ENCODE results near the gene PTPN21. TPM values are rescaled to one million over a fixed set of nuclear protein-coding genes. Genes with fewer than 3 reads are reported as not detected.

PTPN21 gene
- total and polyA plus RNA-seq, 4 donors = 11.8 to 20.6 (median 18.4) TPM

DNA sequence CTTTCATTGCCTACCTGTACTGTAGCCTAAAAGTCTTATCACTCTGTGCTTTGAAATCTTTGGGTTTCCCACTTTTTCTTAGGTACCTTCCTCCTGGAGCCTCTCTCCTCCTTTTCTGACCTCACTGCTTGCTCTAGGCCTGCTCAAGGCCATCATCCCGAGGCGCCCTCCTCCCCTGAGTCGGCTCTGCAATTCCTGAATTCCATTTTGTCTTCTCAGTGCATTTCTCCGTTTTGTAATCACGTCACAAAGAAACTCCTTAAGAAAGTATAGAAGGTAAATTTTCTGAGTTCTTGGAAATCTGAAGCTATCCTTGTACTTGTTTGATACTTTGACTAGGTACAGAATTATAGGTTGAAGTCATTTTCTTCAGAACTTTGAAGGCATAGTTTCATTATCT is 33.3 kb upstream of the PTPN21 start:
- Histone ChIP-seq H3K36me3 (ENCODE audit: control insufficient read depth, insufficient read depth, low read length) (peaks cover 42% of the 10 kb centered on the region), H3K4me1 (ENCODE audit: control insufficient read depth, insufficient read depth, low read length) (no peaks in the 10 kb centered on the region)
- WGBS (ENCODE audit: insufficient coverage) = 100% methylated on average over 3 of the region's 5 CpGs

DNA sequence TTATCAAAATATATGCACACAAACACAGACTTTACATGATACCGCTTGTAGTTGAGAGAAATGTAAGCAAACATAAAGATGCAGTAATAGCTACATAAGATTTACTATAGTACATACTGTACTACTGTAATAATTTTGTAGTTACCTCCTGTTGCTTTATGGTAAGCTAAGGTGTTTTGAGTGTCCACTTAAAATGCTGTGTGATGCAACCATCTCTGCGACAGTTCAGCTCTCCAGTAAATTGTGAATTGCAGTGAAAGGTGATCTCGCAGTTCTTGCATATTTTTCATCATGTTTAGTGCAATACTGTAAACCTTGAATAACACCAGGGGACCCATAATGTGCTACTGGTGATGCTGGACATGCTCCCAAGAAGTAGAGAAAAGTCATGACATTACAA is 29.6 kb upstream of the PTPN21 start:
- WGBS (ENCODE audit: insufficient coverage) = no CpG with 5 or more reads among the region's 3 CpGs
- no peak for DNase-seq (ENCODE audit: low read depth in 4 of 6, low spot score in 6 of 6)

More for the DNA sequence above, 33.3 kb upstream of the PTPN21 start:
- H3K27ac ChIP-seq (ENCODE audit: low read depth, low read length) = no peak overlapping the region
- no peak for DNase-seq (ENCODE audit: low read depth in 4 of 6, low spot score in 6 of 6)
- no peaks in the 10 kb centered on the region for H3K9me3 ChIP-seq (ENCODE audit: control insufficient read depth, insufficient read depth, low read length)
- H3K27me3 ChIP-seq (ENCODE audit: control insufficient read depth, insufficient read depth, low read length) = no peaks in the 10 kb centered on the region
- no peak overlapping the region for H3K4me3 ChIP-seq (ENCODE audit: low read depth, low read length)

DNA sequence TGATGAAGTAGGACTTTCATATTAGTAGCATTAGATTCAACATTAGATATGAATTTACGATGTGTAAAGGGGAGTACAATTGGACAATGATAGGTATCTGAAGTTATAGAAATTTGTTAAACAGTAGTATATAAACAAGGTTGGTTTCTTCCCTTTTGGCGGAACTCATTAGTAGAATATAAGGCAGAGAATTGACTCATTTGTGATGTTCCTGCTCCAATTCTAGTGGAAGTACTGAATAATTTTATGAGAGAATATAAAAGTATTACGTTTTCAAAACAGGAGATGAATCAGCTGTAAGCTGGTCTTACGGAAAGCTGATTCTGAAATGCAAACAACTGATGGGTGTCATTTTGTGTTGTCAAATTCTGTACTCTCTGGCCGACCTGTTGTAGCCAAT is 21.4 kb upstream of the PTPN21 start:
- Histone ChIP-seq H3K4me3 (ENCODE audit: low read depth, low read length) (no peak overlapping the region), H3K27me3 (ENCODE audit: control insufficient read depth, insufficient read depth, low read length) (no peaks in the 10 kb centered on the region), H3K27ac (ENCODE audit: low read depth, low read length) (no peak overlapping the region), H3K9me3 (ENCODE audit: control insufficient read depth, insufficient read depth, low read length) (no peaks in the 10 kb centered on the region), H3K4me1 (ENCODE audit: control insufficient read depth, insufficient read depth, low read length) (no peaks in the 10 kb centered on the region), H3K36me3 (ENCODE audit: control insufficient read depth, insufficient read depth, low read length) (peaks cover 67% of the 10 kb centered on the region)
- WGBS (ENCODE audit: insufficient coverage) = 100% methylated on average over 4 of the region's 5 CpGs
- no peak for DNase-seq (ENCODE audit: low read depth in 4 of 6, low spot score in 6 of 6)

More for the DNA sequence above, 29.6 kb upstream of the PTPN21 start:
- peaks cover 37% of the 10 kb centered on the region for H3K36me3 ChIP-seq (ENCODE audit: control insufficient read depth, insufficient read depth, low read length)
- no peaks in the 10 kb centered on the region for H3K4me1 ChIP-seq (ENCODE audit: control insufficient read depth, insufficient read depth, low read length)
- H3K27me3 ChIP-seq (ENCODE audit: control insufficient read depth, insufficient read depth, low read length) = no peaks in the 10 kb centered on the region
- no peak overlapping the region for H3K27ac ChIP-seq (ENCODE audit: low read depth, low read length)
- H3K9me3 ChIP-seq (ENCODE audit: control insufficient read depth, insufficient read depth, low read length) = no peaks in the 10 kb centered on the region
- H3K4me3 ChIP-seq (ENCODE audit: low read depth, low read length) = no peak overlapping the region

DNA sequence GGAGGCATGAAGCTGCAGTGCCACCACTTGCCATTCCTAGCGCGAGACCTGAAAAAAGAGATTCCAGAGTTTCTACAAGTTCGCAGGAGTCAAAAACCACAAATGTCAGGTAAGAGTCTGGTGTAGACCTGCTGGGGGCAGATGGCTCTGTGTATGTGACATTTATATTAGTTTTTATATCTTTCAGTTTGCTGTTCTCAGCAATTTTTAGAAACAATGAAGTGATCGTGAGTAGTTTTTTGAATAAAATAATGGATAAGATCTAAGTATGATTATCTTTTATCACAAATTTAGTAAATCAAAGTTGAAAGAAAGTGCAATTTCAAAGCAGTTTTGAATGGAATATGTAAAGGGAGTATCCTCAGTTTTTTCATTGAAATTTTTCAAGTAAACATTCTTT is 17.3 kb upstream of the PTPN21 start:
- H3K27me3 ChIP-seq (ENCODE audit: control insufficient read depth, insufficient read depth, low read length) = no peaks in the 10 kb centered on the region
- H3K36me3 ChIP-seq (ENCODE audit: control insufficient read depth, insufficient read depth, low read length) = peaks cover 58% of the 10 kb centered on the region
- H3K27ac ChIP-seq (ENCODE audit: low read depth, low read length) = no peak overlapping the region
- 100% methylated on average over 1 of the region's 4 CpGs for WGBS (ENCODE audit: insufficient coverage)
- no peak for DNase-seq (ENCODE audit: low read depth in 4 of 6, low spot score in 6 of 6)
- H3K9me3 ChIP-seq (ENCODE audit: control insufficient read depth, insufficient read depth, low read length) = no peaks in the 10 kb centered on the region
- no peak overlapping the region for H3K4me3 ChIP-seq (ENCODE audit: low read depth, low read length)
- no peaks in the 10 kb centered on the region for H3K4me1 ChIP-seq (ENCODE audit: control insufficient read depth, insufficient read depth, low read length)

DNA sequence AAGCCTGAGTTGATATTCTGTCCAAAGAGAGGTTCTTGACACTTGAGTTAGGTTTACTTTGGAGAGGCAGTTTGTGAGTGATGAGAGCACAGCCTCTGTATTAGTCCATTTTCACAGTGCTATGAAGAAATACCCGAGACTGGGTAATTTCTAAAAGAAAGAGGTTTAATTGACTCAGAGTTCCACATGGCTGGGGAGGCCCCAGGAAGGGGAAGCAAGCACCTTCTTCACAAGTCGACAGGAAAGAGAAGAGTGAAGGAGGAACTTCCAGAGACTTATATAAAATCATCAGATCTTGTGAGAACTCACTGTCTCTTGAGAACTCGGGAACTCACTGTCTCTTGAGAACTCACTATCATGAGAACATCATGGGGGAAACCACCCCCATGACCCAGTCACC is 13.4 kb upstream of the PTPN21 start:
- WGBS (ENCODE audit: insufficient coverage) = 50% methylated on average over 1 of the region's 3 CpGs
- Histone ChIP-seq H3K36me3 (ENCODE audit: control insufficient read depth, insufficient read depth, low read length) (peaks cover 29% of the 10 kb centered on the region), H3K4me1 (ENCODE audit: control insufficient read depth, insufficient read depth, low read length) (peaks cover 3% of the 10 kb centered on the region), H3K27me3 (ENCODE audit: control insufficient read depth, insufficient read depth, low read length) (no peaks in the 10 kb centered on the region), H3K27ac (ENCODE audit: low read depth, low read length) (no peak overlapping the region), H3K9me3 (ENCODE audit: control insufficient read depth, insufficient read depth, low read length) (no peaks in the 10 kb centered on the region), H3K4me3 (ENCODE audit: low read depth, low read length) (no peak overlapping the region)
- DNase-seq (ENCODE audit: low read depth in 4 of 6, low spot score in 6 of 6) = no peak

DNA sequence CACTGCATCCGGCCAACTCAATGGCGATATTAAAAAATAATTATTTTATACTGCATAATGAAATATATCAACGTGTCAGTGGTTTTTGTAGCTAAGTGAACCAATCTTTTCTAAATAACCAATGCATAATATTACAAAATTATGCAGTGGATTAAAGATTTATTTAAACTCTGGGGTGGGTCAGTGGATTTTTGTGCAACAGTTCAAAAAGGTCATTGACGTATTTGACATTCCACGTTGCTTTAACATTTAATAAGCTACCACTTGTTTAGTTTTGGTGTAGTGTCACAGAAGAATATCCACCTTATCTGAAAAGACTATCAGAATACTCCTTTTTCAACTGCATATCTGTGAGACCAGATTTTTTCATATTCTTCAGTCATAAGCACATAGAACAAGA is 10.6 kb upstream of the PTPN21 start:
- no peaks in the 10 kb centered on the region for H3K9me3 ChIP-seq (ENCODE audit: control insufficient read depth, insufficient read depth, low read length)
- H3K27ac ChIP-seq (ENCODE audit: low read depth, low read length) = no peak overlapping the region
- no CpG with 5 or more reads among the region's 5 CpGs for WGBS (ENCODE audit: insufficient coverage)
- peaks cover 8% of the 10 kb centered on the region for H3K4me1 ChIP-seq (ENCODE audit: control insufficient read depth, insufficient read depth, low read length)
- peaks cover 14% of the 10 kb centered on the region for H3K36me3 ChIP-seq (ENCODE audit: control insufficient read depth, insufficient read depth, low read length)
- no peak overlapping the region for H3K4me3 ChIP-seq (ENCODE audit: low read depth, low read length)
- H3K27me3 ChIP-seq (ENCODE audit: control insufficient read depth, insufficient read depth, low read length) = no peaks in the 10 kb centered on the region
- no peak for DNase-seq (ENCODE audit: low read depth in 4 of 6, low spot score in 6 of 6)

DNA sequence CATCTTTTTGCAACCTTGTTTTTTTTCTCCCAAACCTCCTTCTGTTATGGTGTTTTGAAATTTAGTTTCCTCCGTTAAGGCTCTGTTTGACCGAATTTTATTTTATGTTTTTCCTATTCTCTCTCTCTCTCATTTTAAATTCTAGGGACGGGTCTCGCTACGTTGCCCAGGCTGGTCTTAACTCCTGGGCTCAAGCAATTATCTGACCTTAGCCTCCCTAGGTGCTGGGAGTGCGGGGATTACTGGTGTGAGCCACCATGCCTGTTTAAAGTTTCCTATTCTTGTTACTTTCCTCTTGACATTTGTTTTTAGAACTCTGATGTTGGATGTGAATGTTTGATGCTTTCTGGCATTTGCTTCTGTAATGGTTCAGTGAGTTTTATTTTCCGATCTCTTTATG is 9.0 kb upstream of the PTPN21 start:
- Histone ChIP-seq H3K36me3 (ENCODE audit: control insufficient read depth, insufficient read depth, low read length) (peaks cover 6% of the 10 kb centered on the region), H3K9me3 (ENCODE audit: control insufficient read depth, insufficient read depth, low read length) (no peaks in the 10 kb centered on the region), H3K27ac (ENCODE audit: low read depth, low read length) (peak overlapping the region; percentile 92), H3K4me3 (ENCODE audit: low read depth, low read length) (peak overlapping the region; percentile 81), H3K4me1 (ENCODE audit: control insufficient read depth, insufficient read depth, low read length) (peaks cover 8% of the 10 kb centered on the region), H3K27me3 (ENCODE audit: control insufficient read depth, insufficient read depth, low read length) (no peaks in the 10 kb centered on the region)
- DNase-seq (ENCODE audit: low read depth in 4 of 6, low spot score in 6 of 6) = no peak
- 25% methylated on average over 4 of the region's 7 CpGs for WGBS (ENCODE audit: insufficient coverage)

DNA sequence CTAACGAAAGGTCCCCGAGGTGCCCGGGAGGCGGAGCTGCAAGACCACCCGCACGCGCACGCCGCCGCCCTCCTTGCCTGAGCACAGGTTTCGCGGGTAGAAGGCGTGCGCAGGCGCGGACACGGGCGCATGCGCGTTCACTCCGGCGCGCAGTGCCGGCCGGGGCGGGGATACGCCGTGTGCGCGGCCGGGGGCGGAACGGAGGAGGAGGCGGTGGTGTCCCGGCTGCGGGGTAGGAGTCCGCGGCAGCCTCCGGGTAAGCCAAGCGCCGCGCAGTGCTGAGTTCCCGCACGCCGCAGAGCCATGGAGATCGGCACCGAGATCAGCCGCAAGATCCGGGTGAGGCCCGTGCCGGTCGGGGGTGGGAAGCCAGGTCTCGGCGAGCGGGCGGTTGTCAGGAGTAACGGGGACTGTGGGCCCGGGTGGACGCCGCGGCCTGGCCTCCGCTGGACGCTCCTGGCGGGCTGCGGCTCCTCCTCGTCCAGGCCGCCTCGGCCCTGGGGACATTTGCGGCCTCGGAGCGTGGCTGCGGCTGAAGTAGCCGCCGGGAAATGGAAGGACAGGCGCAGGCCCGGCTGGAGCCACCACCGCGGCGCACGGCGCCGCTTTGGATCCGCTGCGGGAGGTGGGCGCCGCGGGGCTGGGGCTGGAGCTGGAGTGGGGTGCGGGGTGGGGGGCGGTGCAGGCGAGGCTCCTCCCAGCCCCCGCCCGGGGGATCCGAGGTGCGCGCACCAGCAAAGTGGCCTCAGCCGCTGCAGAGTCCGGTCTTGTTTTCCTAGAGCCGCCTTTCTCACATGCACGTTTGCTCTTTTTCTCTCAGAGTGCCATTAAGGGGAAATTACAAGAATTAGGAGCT is 8.3 kb upstream of the PTPN21 start, which contains the start of gene ZC3H14:
TSS of gene ZC3H14 (plus strand) at position 207 of the 856 bp plus-strand sequence. CDS start at position 304, 97 bp downstream.
- H3K4me3 ChIP-seq (ENCODE audit: low read depth, low read length) = peak within 1 kb of the TSS; percentile 81
- peaks cover under 1% of the 10 kb centered on the region for H3K36me3 ChIP-seq (ENCODE audit: control insufficient read depth, insufficient read depth, low read length)
- WGBS (ENCODE audit: insufficient coverage) = under 1% methylated on average over 97 of the region's 99 CpGs
- no peaks in the 10 kb centered on the region for H3K9me3 ChIP-seq (ENCODE audit: control insufficient read depth, insufficient read depth, low read length)
- H3K4me1 ChIP-seq (ENCODE audit: control insufficient read depth, insufficient read depth, low read length) = peaks cover 8% of the 10 kb centered on the region
- no peaks in the 10 kb centered on the region for H3K27me3 ChIP-seq (ENCODE audit: control insufficient read depth, insufficient read depth, low read length)
- H3K27ac ChIP-seq (ENCODE audit: low read depth, low read length) = peak within 1 kb of the TSS; percentile 92
- peak; percentile 78 to 97 (median 85) for DNase-seq (ENCODE audit: low read depth in 4 of 6, low spot score in 6 of 6)

DNA sequence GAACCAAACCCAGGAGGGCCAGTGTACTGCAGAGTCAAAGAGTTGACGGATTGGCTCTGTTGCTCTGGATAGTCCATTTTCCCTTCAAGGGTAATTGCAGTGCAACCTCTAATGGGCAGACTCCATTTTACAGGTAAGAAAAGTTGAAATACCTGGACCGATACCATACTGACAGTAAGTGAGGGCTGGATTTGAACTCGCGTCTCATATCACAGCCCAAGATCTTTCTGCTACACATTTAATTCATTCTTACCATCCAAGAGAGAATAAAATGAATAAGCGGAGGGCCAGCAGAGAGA is 7.7 kb upstream of the PTPN21 start:
- Histone ChIP-seq H3K27ac (ENCODE audit: low read depth, low read length) (no peak overlapping the region), H3K9me3 (ENCODE audit: control insufficient read depth, insufficient read depth, low read length) (no peaks in the 10 kb centered on the region), H3K36me3 (ENCODE audit: control insufficient read depth, insufficient read depth, low read length) (no peaks in the 10 kb centered on the region), H3K27me3 (ENCODE audit: control insufficient read depth, insufficient read depth, low read length) (no peaks in the 10 kb centered on the region), H3K4me3 (ENCODE audit: low read depth, low read length) (peak overlapping the region; percentile 81), H3K4me1 (ENCODE audit: control insufficient read depth, insufficient read depth, low read length) (peaks cover 8% of the 10 kb centered on the region)
- 50% methylated on average over 2 of the region's 5 CpGs for WGBS (ENCODE audit: insufficient coverage)
- no peak for DNase-seq (ENCODE audit: low read depth in 4 of 6, low spot score in 6 of 6)

DNA sequence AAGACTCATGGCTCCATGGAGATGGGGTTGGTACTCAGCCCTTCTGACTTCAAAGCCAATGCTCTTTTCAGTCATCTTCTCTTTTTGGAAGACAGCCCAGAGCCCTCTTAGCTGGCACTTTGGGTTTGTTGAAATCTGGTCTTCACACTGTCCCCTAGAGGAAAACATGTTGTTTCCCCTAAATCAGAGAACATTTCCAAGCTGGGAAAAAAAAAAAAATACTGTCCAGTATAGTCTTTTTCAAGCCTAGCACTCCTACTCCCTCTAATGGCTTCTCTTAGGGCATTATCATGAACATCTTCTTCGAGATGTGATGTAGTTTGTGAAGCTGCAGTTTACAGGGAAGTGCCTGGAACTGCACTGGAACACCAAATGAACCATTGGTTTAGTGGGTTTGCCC is 5.0 kb upstream of the PTPN21 start:
- WGBS (ENCODE audit: insufficient coverage) = no CpG with 5 or more reads among the region's 1 CpG
- peak in 2 of 6 donors; percentile 65 to 73 for DNase-seq (ENCODE audit: low read depth in 4 of 6, low spot score in 6 of 6)
- no peaks in the 10 kb centered on the region for H3K9me3 ChIP-seq (ENCODE audit: control insufficient read depth, insufficient read depth, low read length)
- H3K36me3 ChIP-seq (ENCODE audit: control insufficient read depth, insufficient read depth, low read length) = no peaks in the 10 kb centered on the region
- no peak overlapping the region for H3K4me3 ChIP-seq (ENCODE audit: low read depth, low read length)
- peaks cover 8% of the 10 kb centered on the region for H3K4me1 ChIP-seq (ENCODE audit: control insufficient read depth, insufficient read depth, low read length)
- no peaks in the 10 kb centered on the region for H3K27me3 ChIP-seq (ENCODE audit: control insufficient read depth, insufficient read depth, low read length)
- no peak overlapping the region for H3K27ac ChIP-seq (ENCODE audit: low read depth, low read length)
